CD8-positive, alpha-beta memory T cell (primary cell): ENCODE results near the gene DONSON. TPM values are rescaled to one million over a fixed set of nuclear protein-coding genes. Genes with fewer than 3 reads are reported as not detected.

ENCODE experiments used
- CTCF ChIA-PET: fragments of 350-600 bp; sonication (Branson Sonifier 250); formaldehyde crosslinking; loops from one replicate; lab custom pipeline; 2021; ENCODE audit warnings: antibody characterized with exemption; lab: Charles Lee
- POLR2A ChIA-PET: fragments of 350-600 bp; sonication (Branson Sonifier 250); formaldehyde crosslinking; loops from one replicate; lab custom pipeline; 2021; ENCODE audit warnings: antibody characterized with exemption; lab: Charles Lee
- DNase-seq, 5 donors: peaks; one replicate each; pipeline versions ENCODE4 v3.0.0 to v3.0.0-alpha.2; 2020 to 2022; ENCODE audit warnings: mixed read lengths in 1 of 5
- H3K27ac ChIP-seq: one replicate; pipeline ENCODE4 v1.7.0; 2013; ENCODE audit warnings: low read depth, mild to moderate bottlenecking, low read length, moderate library complexity
- H3K27me3 ChIP-seq: 2 replicates; pipeline ENCODE4 v1.7.0; 2013; ENCODE audit warnings: low read length, mild to moderate bottlenecking; ENCODE audit not compliant: insufficient read depth, poor library complexity, severe bottlenecking
- H3K36me3 ChIP-seq: 2 replicates; pipeline ENCODE4 v1.7.0; 2013; ENCODE audit warnings: mild to moderate bottlenecking, low read length, moderate library complexity; ENCODE audit not compliant: insufficient read depth
- H3K4me1 ChIP-seq: 2 replicates; pipeline ENCODE4 v1.7.0; 2013; ENCODE audit warnings: mild to moderate bottlenecking, low read length, moderate library complexity; ENCODE audit not compliant: insufficient read depth
- H3K4me3 ChIP-seq: 2 replicates; pipeline ENCODE4 v1.7.0; 2013; ENCODE audit warnings: mild to moderate bottlenecking, low read length
- H3K9me3 ChIP-seq: 2 replicates; pipeline ENCODE4 v1.7.0; 2013; ENCODE audit warnings: mild to moderate bottlenecking, low read length
- H3K27ac Mint-ChIP-seq, 8 donors: one replicate each; pipeline ENCODE4 v1.8.0; 2020 to 2021; ENCODE audit warnings: mixed read lengths in 8 of 8, mild to moderate bottlenecking in 6 of 8, inconsistent platforms in 3 of 8, moderate library complexity in 3 of 8
- H3K27me3 Mint-ChIP-seq, 2 donors: one replicate each; pipeline ENCODE4 v1.8.0; 2020 to 2021; ENCODE audit warnings: mixed read lengths in 2 of 2, mild to moderate bottlenecking in 1 of 2, moderate library complexity in 1 of 2
- H3K36me3 Mint-ChIP-seq, 3 donors: one replicate each; pipeline ENCODE4 v1.8.0; 2020 to 2021; ENCODE audit warnings: mixed read lengths in 3 of 3, inconsistent platforms in 1 of 3, mild to moderate bottlenecking in 1 of 3
- H3K4me1 Mint-ChIP-seq, 3 donors: one replicate each; pipeline ENCODE4 v1.8.0; 2020 to 2021; ENCODE audit warnings: mixed read lengths in 3 of 3, inconsistent platforms in 1 of 3, mild to moderate bottlenecking in 1 of 3
- H3K4me3 Mint-ChIP-seq, 7 donors: one replicate each; pipeline ENCODE4 v1.8.0; 2020 to 2021; ENCODE audit warnings: mixed read lengths in 7 of 7, mild to moderate bottlenecking in 6 of 7, moderate library complexity in 4 of 7, inconsistent platforms in 2 of 7
- H3K9me3 Mint-ChIP-seq, 5 donors: one replicate each; pipeline ENCODE4 v1.8.0; 2020 to 2022; ENCODE audit warnings: mixed read lengths in 5 of 5, mild to moderate bottlenecking in 3 of 5, moderate library complexity in 2 of 5, inconsistent platforms in 1 of 5
- polyA plus RNA-seq: library from polyadenylated mRNA; unstranded; fragments of 300-500 nt; fragmentation: Illumina TruSeq; gene quantifications from one replicate; pipeline ENCODE4 v1.2.3, GENCODE V29; 2021
- total RNA-seq, 2 experiments: library from RNA; stranded (reverse); gene quantifications; one replicate each; pipeline ENCODE4 v1.2.3, GENCODE V29; 2021

Gene DONSON
- total and polyA plus RNA-seq, 3 experiments from 2014 or later, result 3.3 to 41.0 (median 38.0) TPM

GRCh38 chr21:33611006-33611744 lies 22.7 kb upstream of the DONSON start:
- Histone ChIP-seq H3K27ac (no peak overlapping the region), H3K9me3 (no peaks in the 10 kb centered on the region), H3K36me3 (peaks cover 5% of the 10 kb centered on the region), H3K4me1 (no peaks in the 10 kb centered on the region), H3K4me3 (no peak overlapping the region), H3K27me3 (no peaks in the 10 kb centered on the region)
- Mint-ChIP-seq H3K36me3 (peaks cover 3 to 50% (median 8%) of the 10 kb centered on the region in 3 donors), H3K4me1 (no peaks in the 10 kb centered on the region), H3K4me3 (no peak overlapping the region), H3K9me3 (no peaks in the 10 kb centered on the region), H3K27me3 (no peaks in the 10 kb centered on the region), H3K27ac (peak overlapping the region in 2 of 8 donors; percentile 7 to 36)
- no peak for DNase-seq
- POLR2A ChIA-PET, result no interaction called here
- CTCF ChIA-PET, result no interaction called here

GRCh38 chr21:33608559-33608958 lies 20.1 kb upstream of the DONSON start:
- Histone ChIP-seq H3K27ac (no peak overlapping the region), H3K9me3 (no peaks in the 10 kb centered on the region), H3K4me3 (no peak overlapping the region), H3K27me3 (no peaks in the 10 kb centered on the region), H3K36me3 (peaks cover 5% of the 10 kb centered on the region), H3K4me1 (no peaks in the 10 kb centered on the region)
- ChIA-PET CTCF (interaction anchor here (0.9 to 2.0 kb wide), 3 partner anchors 14 to 20 kb away, joined by 3 to 6 read pairs (median 3); partner anchors contain the start of gene DONSON), POLR2A (no interaction called here)
- no peaks in the 10 kb centered on the region for H3K27me3 Mint-ChIP-seq
- H3K4me1 Mint-ChIP-seq, result peaks cover 0 to 3% (median 3%) of the 10 kb centered on the region in 3 donors
- no peak overlapping the region for H3K4me3 Mint-ChIP-seq
- H3K27ac Mint-ChIP-seq, result peak overlapping the region in 2 of 8 donors; percentile 17 to 30
- no peak for DNase-seq
- H3K36me3 Mint-ChIP-seq, result peaks cover 3 to 51% (median 10%) of the 10 kb centered on the region in 3 donors
- no peaks in the 10 kb centered on the region for H3K9me3 Mint-ChIP-seq

- no peaks in the 10 kb centered on the region for H3K4me1 ChIP-seq
- no peaks in the 10 kb centered on the region for H3K9me3 Mint-ChIP-seq
- no peak overlapping the region for H3K4me3 Mint-ChIP-seq
- H3K36me3 ChIP-seq, result peaks cover 7% of the 10 kb centered on the region
- H3K36me3 Mint-ChIP-seq, result peaks cover 5 to 58% (median 18%) of the 10 kb centered on the region in 3 donors
- no peaks in the 10 kb centered on the region for H3K27me3 Mint-ChIP-seq
- no peak overlapping the region for H3K27ac ChIP-seq
- H3K27ac Mint-ChIP-seq, result no peak overlapping the region
- H3K9me3 ChIP-seq, result no peaks in the 10 kb centered on the region
- H3K4me1 Mint-ChIP-seq, result no peaks in the 10 kb centered on the region
- no peaks in the 10 kb centered on the region for H3K27me3 ChIP-seq
- ChIA-PET POLR2A (no interaction called here), CTCF (interaction anchor here (2.7 kb wide), 1 partner anchor 8 kb away, joined by 10 read pairs; no protein-coding TSS in a partner anchor)
- DNase-seq, result no peak
- H3K4me3 ChIP-seq, result no peak overlapping the region
Observed at GRCh38 chr21:33598051-33598450, 9.6 kb upstream of the DONSON start.

- Histone ChIP-seq H3K4me1 (peaks cover 18% of the 10 kb centered on the region), H3K27me3 (no peaks in the 10 kb centered on the region), H3K36me3 (no peaks in the 10 kb centered on the region), H3K9me3 (no peaks in the 10 kb centered on the region), H3K27ac (peak overlapping the region; percentile 83), H3K4me3 (peak overlapping the region; percentile 97)
- no peaks in the 10 kb centered on the region for H3K27me3 Mint-ChIP-seq
- peaks cover 0 to 9% (median 0%) of the 10 kb centered on the region in 3 donors for H3K36me3 Mint-ChIP-seq
- peaks cover 15 to 27% (median 23%) of the 10 kb centered on the region in 3 donors for H3K4me1 Mint-ChIP-seq
- ChIA-PET CTCF (interaction anchor here (1.7 to 2.4 kb wide), 3 partner anchors 18 to 108 kb away, joined by 4 to 15 read pairs (median 6); partner anchors contain the start of gene TMEM50B), POLR2A (interaction anchor here (0.8 to 2.2 kb wide), 7 partner anchors 8 to 360 kb away, joined by 3 to 22 read pairs (median 5); partner anchors contain the start of genes DNAJC28, GART, SON and TMEM50B)
- DNase-seq, result peak in 2 of 5 donors; percentile 2 to 3
- H3K4me3 Mint-ChIP-seq, result peak overlapping the region; percentile 83 to 99 (median 85)
- peak overlapping the region; percentile 47 to 95 (median 82) for H3K27ac Mint-ChIP-seq
- no peaks in the 10 kb centered on the region for H3K9me3 Mint-ChIP-seq
Observed at GRCh38 chr21:33587792-33588484, 546 bp downstream of the DONSON start.

- Mint-ChIP-seq H3K9me3 (no peaks in the 10 kb centered on the region), H3K4me1 (peaks cover 15 to 27% (median 23%) of the 10 kb centered on the region in 3 donors), H3K27me3 (no peaks in the 10 kb centered on the region), H3K4me3 (peak overlapping the region; percentile 29 to 93 (median 69)), H3K36me3 (peaks cover 0 to 12% (median 0%) of the 10 kb centered on the region in 3 donors), H3K27ac (peak overlapping the region in 2 of 8 donors; percentile 42 to 67)
- Histone ChIP-seq H3K4me1 (peaks cover 18% of the 10 kb centered on the region), H3K27ac (no peak overlapping the region), H3K9me3 (no peaks in the 10 kb centered on the region), H3K27me3 (no peaks in the 10 kb centered on the region), H3K4me3 (no peak overlapping the region), H3K36me3 (no peaks in the 10 kb centered on the region)
- ChIA-PET POLR2A (no interaction called here), CTCF (no interaction called here)
- no peak for DNase-seq
Observed at GRCh38 chr21:33586927-33587326, 1.6 kb downstream of the DONSON start.

- H3K36me3 ChIP-seq, result peaks cover under 1% of the 10 kb centered on the region
- H3K4me3 ChIP-seq, result no peak overlapping the region
- no peaks in the 10 kb centered on the region for H3K9me3 ChIP-seq
- peaks cover 0 to 18% (median 0%) of the 10 kb centered on the region in 3 donors for H3K36me3 Mint-ChIP-seq
- H3K27ac Mint-ChIP-seq, result no peak overlapping the region
- POLR2A ChIA-PET, result interaction anchor here (1.5 kb wide), 2 partner anchors 40 to 43 kb away, joined by 3 to 4 read pairs; partner anchors contain the start of gene GART
- no peak for DNase-seq
- peaks cover 16% of the 10 kb centered on the region for H3K4me1 ChIP-seq
- no peak overlapping the region for H3K4me3 Mint-ChIP-seq
- H3K4me1 Mint-ChIP-seq, result peaks cover 15 to 24% (median 23%) of the 10 kb centered on the region in 3 donors
- CTCF ChIA-PET, result interaction anchor here (1.1 kb wide), 1 partner anchor 33 kb away, joined by 4 read pairs; no protein-coding TSS in a partner anchor
- no peaks in the 10 kb centered on the region for H3K27me3 ChIP-seq
- H3K27me3 Mint-ChIP-seq, result no peaks in the 10 kb centered on the region
- H3K9me3 Mint-ChIP-seq, result no peaks in the 10 kb centered on the region
- H3K27ac ChIP-seq, result no peak overlapping the region
Observed at GRCh38 chr21:33584455-33584854, 4.0 kb downstream of the DONSON start.

GRCh38 chr21:33578959-33579542 lies 9.4 kb downstream of the DONSON start:
- Mint-ChIP-seq H3K9me3 (no peaks in the 10 kb centered on the region), H3K4me1 (peaks cover 0 to 4% (median 0%) of the 10 kb centered on the region in 3 donors), H3K27me3 (no peaks in the 10 kb centered on the region), H3K4me3 (no peak overlapping the region), H3K27ac (peak overlapping the region in 3 of 8 donors; percentile 15 to 43 (median 29)), H3K36me3 (peaks cover 0 to 58% (median 4%) of the 10 kb centered on the region in 3 donors)
- POLR2A ChIA-PET, result interaction anchor here (1.3 kb wide), 1 partner anchor 9 kb away, joined by 5 read pairs; the partner anchor contains the start of gene DONSON
- DNase-seq, result no peak
- H3K4me1 ChIP-seq, result no peaks in the 10 kb centered on the region
- H3K36me3 ChIP-seq, result peaks cover 33% of the 10 kb centered on the region
- no peak overlapping the region for H3K4me3 ChIP-seq
- CTCF ChIA-PET, result interaction anchor here (1.1 kb wide), 1 partner anchor 27 kb away, joined by 6 read pairs; no protein-coding TSS in a partner anchor
- no peaks in the 10 kb centered on the region for H3K9me3 ChIP-seq
- no peak overlapping the region for H3K27ac ChIP-seq
- H3K27me3 ChIP-seq, result no peaks in the 10 kb centered on the region
